OCI-LY7 (cell line): ENCODE data around the gene PKD1.

Experiments
- EZH2phosphoT487 ChIP-seq: fragments of 200-600 bp; sonication (generic); IDR thresholded peaks from 2 replicates; pipeline ENCODE4 v1.6.1; 2018; ENCODE audit warnings: low read depth, borderline replicate concordance, mild to moderate bottlenecking, mixed run types, antibody characterized with exemption, low read length, moderate library complexity, mixed read lengths
- TF ChIP-seq, protein P1 (sequence below): fragments of 200-600 bp; sonication (generic); conservative IDR thresholded peaks from 2 replicates; pipeline ENCODE4 v1.5.1; 2014; ENCODE audit warnings: mild to moderate bottlenecking, antibody characterized with exemption, low read length, moderate library complexity, mixed read lengths

DNA sequence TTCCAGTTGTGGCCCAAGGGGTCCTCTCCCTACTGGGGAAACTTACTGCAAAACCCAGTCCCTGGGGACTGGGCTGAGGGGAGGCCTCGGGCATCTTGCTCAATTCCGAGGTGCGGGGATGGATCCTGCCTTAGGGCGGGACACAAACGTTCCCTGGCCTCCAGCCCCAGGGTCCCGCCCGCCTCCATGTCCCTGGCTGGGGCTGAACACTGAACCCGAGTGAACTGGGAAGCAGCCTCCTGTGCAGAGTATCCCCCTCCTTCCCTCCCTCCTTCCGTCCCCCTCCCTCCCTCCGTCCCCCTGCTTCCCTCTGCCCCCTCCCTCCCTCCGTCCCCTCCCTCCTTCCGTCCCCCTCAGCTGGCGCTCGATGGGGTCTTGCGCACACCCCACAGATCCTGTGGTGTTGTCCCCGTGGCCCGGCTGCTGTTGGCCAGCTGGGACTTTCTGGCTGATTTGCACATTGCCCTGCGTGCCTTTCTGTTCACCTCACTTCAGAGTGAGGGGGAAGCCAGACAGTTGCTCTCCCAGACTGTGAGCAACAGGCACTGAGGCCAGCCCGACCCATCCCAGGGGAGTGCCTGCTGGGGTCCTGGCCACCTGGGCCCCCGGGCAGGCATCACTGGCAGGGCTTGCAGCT lies 25.3 kb upstream of the PKD1 start:
- TF ChIP-seq, protein P1, sequence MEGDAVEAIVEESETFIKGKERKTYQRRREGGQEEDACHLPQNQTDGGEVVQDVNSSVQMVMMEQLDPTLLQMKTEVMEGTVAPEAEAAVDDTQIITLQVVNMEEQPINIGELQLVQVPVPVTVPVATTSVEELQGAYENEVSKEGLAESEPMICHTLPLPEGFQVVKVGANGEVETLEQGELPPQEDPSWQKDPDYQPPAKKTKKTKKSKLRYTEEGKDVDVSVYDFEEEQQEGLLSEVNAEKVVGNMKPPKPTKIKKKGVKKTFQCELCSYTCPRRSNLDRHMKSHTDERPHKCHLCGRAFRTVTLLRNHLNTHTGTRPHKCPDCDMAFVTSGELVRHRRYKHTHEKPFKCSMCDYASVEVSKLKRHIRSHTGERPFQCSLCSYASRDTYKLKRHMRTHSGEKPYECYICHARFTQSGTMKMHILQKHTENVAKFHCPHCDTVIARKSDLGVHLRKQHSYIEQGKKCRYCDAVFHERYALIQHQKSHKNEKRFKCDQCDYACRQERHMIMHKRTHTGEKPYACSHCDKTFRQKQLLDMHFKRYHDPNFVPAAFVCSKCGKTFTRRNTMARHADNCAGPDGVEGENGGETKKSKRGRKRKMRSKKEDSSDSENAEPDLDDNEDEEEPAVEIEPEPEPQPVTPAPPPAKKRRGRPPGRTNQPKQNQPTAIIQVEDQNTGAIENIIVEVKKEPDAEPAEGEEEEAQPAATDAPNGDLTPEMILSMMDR: no peak
- no peak for TF ChIP-seq EZH2phosphoT487
